Endodermal cell (in vitro differentiated cells): ENCODE measurements around the gene CAMK2D. TPM values are rescaled to one million over a fixed set of nuclear protein-coding genes. Genes with fewer than 3 reads are reported as not detected.

Experiments
- DNase-seq: peaks from one replicate; pipeline ENCODE4 v3.0.0-alpha.2; 2017
- H3K27ac ChIP-seq: 2 replicates; pipeline ENCODE4 v1.5.1; 2013; ENCODE audit warnings: mild to moderate bottlenecking, low read depth, low read length, moderate library complexity
- H3K27me3 ChIP-seq: 2 replicates; pipeline ENCODE4 v1.6.1; 2013; ENCODE audit warnings: mild to moderate bottlenecking, low read length, moderate library complexity; ENCODE audit not compliant: insufficient read depth, control insufficient read depth, poor library complexity, severe bottlenecking
- H3K36me3 ChIP-seq: 2 replicates; pipeline ENCODE4 v1.7.0; 2013; ENCODE audit warnings: mild to moderate bottlenecking, low read length, moderate library complexity; ENCODE audit not compliant: control insufficient read depth, insufficient read depth
- H3K4me1 ChIP-seq: one replicate; pipeline ENCODE4 v1.7.0; 2013; ENCODE audit warnings: low read length; ENCODE audit not compliant: control insufficient read depth, insufficient read depth
- H3K4me3 ChIP-seq: 2 replicates; pipeline ENCODE4 v1.5.1; 2013; ENCODE audit warnings: mild to moderate bottlenecking, low read length, moderate library complexity
- H3K9ac ChIP-seq: 2 replicates; pipeline ENCODE4 v1.6.1; 2013; ENCODE audit warnings: mild to moderate bottlenecking, low read length, moderate library complexity; ENCODE audit not compliant: poor library complexity, severe bottlenecking; ENCODE audit errors: extremely low read depth
- H3K9me3 ChIP-seq: 2 replicates; pipeline ENCODE4 v1.6.1; 2013; ENCODE audit warnings: mild to moderate bottlenecking, low read length, moderate library complexity; ENCODE audit not compliant: control insufficient read depth
- H3K27ac Mint-ChIP-seq: 2 replicates; pipeline ENCODE4 v1.8.0; 2020; ENCODE audit warnings: mixed read lengths
- H3K27me3 Mint-ChIP-seq: 2 replicates; pipeline ENCODE4 v1.8.0; 2021; ENCODE audit warnings: mild to moderate bottlenecking, mixed read lengths; ENCODE audit not compliant: insufficient read depth
- H3K36me3 Mint-ChIP-seq: 2 replicates; pipeline ENCODE4 v1.8.0; 2020; ENCODE audit warnings: low read depth, mixed read lengths
- H3K4me1 Mint-ChIP-seq: 2 replicates; pipeline ENCODE4 v1.8.0; 2020; ENCODE audit warnings: mixed read lengths
- H3K4me3 Mint-ChIP-seq: 2 replicates; pipeline ENCODE4 v1.8.0; 2020; ENCODE audit warnings: mild to moderate bottlenecking, moderate library complexity, mixed read lengths
- H3K9me3 Mint-ChIP-seq: 2 replicates; pipeline ENCODE4 v1.8.0; 2020; ENCODE audit warnings: mild to moderate bottlenecking, mixed read lengths
- CTCF ChIP-seq: fragments of 200-600 bp; sonication (generic); conservative IDR thresholded peaks from 2 replicates; pipeline ENCODE4 v1.5.0; 2021; ENCODE audit warnings: antibody characterized with exemption, mild to moderate bottlenecking
- WGBS, 2 experiments: methylation state at CpG; one replicate each; pipeline versions ENCODE4 v1.1.5 to v1.1.7; 2013; ENCODE audit warnings: missing lambda C conversion rate in 2 of 2, mixed read lengths in 1 of 2; ENCODE audit not compliant: insufficient coverage in 1 of 2, insufficient read length in 1 of 2; 5-methylcytosine and 5-hydroxymethylcytosine counted together
- total RNA-seq, 2 donors: library from RNA; stranded (reverse); fragmentation: NEBNext Ultra II Directional in 1 of 2; extraction: Animal tissue kit (Norgen Biotek cat#: 25700) in 1 of 2; gene quantifications; 2 replicates in 1 of 2; 3 replicates in 1 of 2; pipeline ENCODE4 v1.2.1, GENCODE V29; 2021

CAMK2D gene
- total RNA-seq, 2 donors from 2014 or later: 91.1 to 120 TPM

GRCh38 chr4:113637823-113638561 is 123.5 kb downstream of the CAMK2D start:
- H3K9me3 ChIP-seq: no peaks in the 10 kb centered on the region
- peaks cover 5% of the 10 kb centered on the region for H3K4me1 ChIP-seq
- no peak overlapping the region for H3K9ac ChIP-seq
- H3K27me3 Mint-ChIP-seq: no peaks in the 10 kb centered on the region
- H3K9me3 Mint-ChIP-seq: no peaks in the 10 kb centered on the region
- H3K4me3 ChIP-seq: no peak overlapping the region
- H3K27ac Mint-ChIP-seq: no peak overlapping the region
- peaks cover 33% of the 10 kb centered on the region for H3K4me1 Mint-ChIP-seq
- H3K4me3 Mint-ChIP-seq: no peak overlapping the region
- no peak for DNase-seq
- WGBS, 2 experiments: 77 to 100% methylated on average over 1 to 2 of the region's 2 CpGs
- H3K36me3 Mint-ChIP-seq: peaks cover 5% of the 10 kb centered on the region
- TF ChIP-seq CTCF: no peak
- no peaks in the 10 kb centered on the region for H3K27me3 ChIP-seq
- H3K36me3 ChIP-seq: no peaks in the 10 kb centered on the region
- no peak overlapping the region for H3K27ac ChIP-seq

GRCh38 chr4:113637363-113637762 is 124.2 kb downstream of the CAMK2D start:
- Histone ChIP-seq H3K27ac (no peak overlapping the region), H3K4me1 (peaks cover 5% of the 10 kb centered on the region), H3K4me3 (no peak overlapping the region), H3K27me3 (no peaks in the 10 kb centered on the region), H3K9me3 (no peaks in the 10 kb centered on the region), H3K36me3 (no peaks in the 10 kb centered on the region), H3K9ac (no peak overlapping the region)
- H3K9me3 Mint-ChIP-seq: no peaks in the 10 kb centered on the region
- no peaks in the 10 kb centered on the region for H3K27me3 Mint-ChIP-seq
- TF ChIP-seq CTCF: no peak
- H3K36me3 Mint-ChIP-seq: peaks cover 5% of the 10 kb centered on the region
- H3K27ac Mint-ChIP-seq: no peak overlapping the region
- no peak overlapping the region for H3K4me3 Mint-ChIP-seq
- DNase-seq: no peak
- WGBS, 2 experiments: 78% methylated on average over 1 of the region's 1 CpG; no CpG with 5 or more reads in 1 of the 2 experiments
- peaks cover 33% of the 10 kb centered on the region for H3K4me1 Mint-ChIP-seq

- Mint-ChIP-seq H3K36me3 (peaks cover 5% of the 10 kb centered on the region), H3K9me3 (no peaks in the 10 kb centered on the region), H3K4me3 (no peak overlapping the region), H3K4me1 (peaks cover 30% of the 10 kb centered on the region), H3K27ac (peak overlapping the region; percentile 6), H3K27me3 (no peaks in the 10 kb centered on the region)
- no peak for TF ChIP-seq CTCF
- Histone ChIP-seq H3K27ac (no peak overlapping the region), H3K36me3 (no peaks in the 10 kb centered on the region), H3K4me3 (no peak overlapping the region), H3K9ac (no peak overlapping the region), H3K4me1 (peaks cover 5% of the 10 kb centered on the region), H3K9me3 (no peaks in the 10 kb centered on the region), H3K27me3 (no peaks in the 10 kb centered on the region)
- DNase-seq: no peak
These were observed 124.7 kb downstream of the CAMK2D start for GRCh38 chr4:113636877-113637276.
